ENCODE data around the gene HORMAD2.

DNA sequence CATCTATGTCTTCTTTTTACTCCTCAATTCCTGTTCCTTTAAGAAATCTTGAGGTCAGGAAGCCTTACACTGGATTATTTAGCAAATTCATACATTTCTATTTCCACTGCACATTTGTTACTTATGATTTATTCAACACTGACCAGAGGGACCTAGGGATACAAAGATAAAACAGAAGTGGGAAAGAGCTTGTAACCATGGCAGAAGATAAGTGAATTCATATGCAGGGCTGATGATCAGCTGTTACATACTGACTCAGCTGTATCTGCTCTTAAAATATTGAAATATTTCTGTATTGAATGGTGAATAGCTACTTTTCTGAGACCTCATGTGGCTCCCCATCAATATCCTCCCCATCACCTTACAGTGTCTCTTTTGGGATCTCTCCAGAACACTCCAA lies 25.2 kb downstream of the HORMAD2 start:
- TF ChIP-seq, protein P1, sequence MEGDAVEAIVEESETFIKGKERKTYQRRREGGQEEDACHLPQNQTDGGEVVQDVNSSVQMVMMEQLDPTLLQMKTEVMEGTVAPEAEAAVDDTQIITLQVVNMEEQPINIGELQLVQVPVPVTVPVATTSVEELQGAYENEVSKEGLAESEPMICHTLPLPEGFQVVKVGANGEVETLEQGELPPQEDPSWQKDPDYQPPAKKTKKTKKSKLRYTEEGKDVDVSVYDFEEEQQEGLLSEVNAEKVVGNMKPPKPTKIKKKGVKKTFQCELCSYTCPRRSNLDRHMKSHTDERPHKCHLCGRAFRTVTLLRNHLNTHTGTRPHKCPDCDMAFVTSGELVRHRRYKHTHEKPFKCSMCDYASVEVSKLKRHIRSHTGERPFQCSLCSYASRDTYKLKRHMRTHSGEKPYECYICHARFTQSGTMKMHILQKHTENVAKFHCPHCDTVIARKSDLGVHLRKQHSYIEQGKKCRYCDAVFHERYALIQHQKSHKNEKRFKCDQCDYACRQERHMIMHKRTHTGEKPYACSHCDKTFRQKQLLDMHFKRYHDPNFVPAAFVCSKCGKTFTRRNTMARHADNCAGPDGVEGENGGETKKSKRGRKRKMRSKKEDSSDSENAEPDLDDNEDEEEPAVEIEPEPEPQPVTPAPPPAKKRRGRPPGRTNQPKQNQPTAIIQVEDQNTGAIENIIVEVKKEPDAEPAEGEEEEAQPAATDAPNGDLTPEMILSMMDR (IDR thresholded peaks at IDR 0.05; ENCODE audit: low read depth, low read length), result no peak
- TF ChIP-seq, protein P2, sequence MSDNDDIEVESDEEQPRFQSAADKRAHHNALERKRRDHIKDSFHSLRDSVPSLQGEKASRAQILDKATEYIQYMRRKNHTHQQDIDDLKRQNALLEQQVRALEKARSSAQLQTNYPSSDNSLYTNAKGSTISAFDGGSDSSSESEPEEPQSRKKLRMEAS (IDR thresholded peaks at IDR 0.05; ENCODE audit: low read depth, low read length), result no peak
- no peak for TF ChIP-seq POLR2A (IDR thresholded peaks at IDR 0.05; ENCODE audit: extremely low read depth, insufficient read length)

All from NB4 (cell line).